GM21619 (cell line): ENCODE data around the gene CLCN7.
"Not testable (repeated sequence)": the region's sequence is repeated elsewhere in the genome, so short reads cannot be mapped to it uniquely, and the experiment has no call there.

Experiments
- ATAC-seq: cut with Tn5 transposase; IDR thresholded peaks from one replicate; pipeline ENCODE4 v1.9.1; 2021; ENCODE audit not compliant: unreplicated experiment

Gene CLCN7

GRCh38 chr16:1447965-1448364 lies 26.9 kb downstream of the CLCN7 start:
- no peak for ATAC-seq

GRCh38 chr16:1446296-1447080 lies 28.3 kb downstream of the CLCN7 start:
- no peak for ATAC-seq

- ATAC-seq, result no peak
These were observed 29.2 kb downstream of the CLCN7 start for GRCh38 chr16:1445518-1446203.

GRCh38 chr16:1444730-1445517 lies 29.9 kb downstream of the CLCN7 start:
- no peak for ATAC-seq

- ATAC-seq, result no peak
These were observed 30.7 kb downstream of the CLCN7 start, which contains the start of gene CCDC154 for GRCh38 chr16:1443980-1444729. TSS of gene CCDC154 (minus strand) at chr16:1444556. CDS start at chr16:1444322, 234 bp downstream.

GRCh38 chr16:1443403-1443973 lies 31.3 kb downstream of the CLCN7 start:
- no peak for ATAC-seq

- no peak for ATAC-seq
These were observed 32.1 kb downstream of the CLCN7 start for GRCh38 chr16:1442697-1443096.

- ATAC-seq, result no peak
These were observed 33.4 kb downstream of the CLCN7 start for GRCh38 chr16:1441391-1441829.

- ATAC-seq, result not testable (repeated sequence)
These were observed 35.1 kb downstream of the CLCN7 start for GRCh38 chr16:1439699-1440074.

GRCh38 chr16:1439058-1439698 lies 35.6 kb downstream of the CLCN7 start:
- no peak for ATAC-seq

- no peak for ATAC-seq
These were observed 36.4 kb downstream of the CLCN7 start for GRCh38 chr16:1438229-1439057.

- no peak for ATAC-seq
These were observed 37.2 kb downstream of the CLCN7 start for GRCh38 chr16:1437606-1438005.

GRCh38 chr16:1436731-1437355 lies 38.0 kb downstream of the CLCN7 start:
- ATAC-seq, result no peak

GRCh38 chr16:1435921-1436697 lies 38.7 kb downstream of the CLCN7 start:
- ATAC-seq, result no peak

- no peak for ATAC-seq
These were observed 39.9 kb downstream of the CLCN7 start for GRCh38 chr16:1434644-1435592.

- no peak for ATAC-seq
These were observed 41.1 kb downstream of the CLCN7 start for GRCh38 chr16:1433756-1434155.

GRCh38 chr16:1433263-1433560 lies 41.6 kb downstream of the CLCN7 start:
- no peak for ATAC-seq
